ENCODE results near the gene FSTL4. TPM values are rescaled to one million over a fixed set of nuclear protein-coding genes. Genes with fewer than 3 reads are reported as not detected.

FSTL4 gene
- total RNA-seq, 4 donors from 2014 or later, result 0.41 TPM; not detected in 3

- Histone ChIP-seq H3K36me3 (no peaks in the 10 kb centered on the region), H3K4me1 (no peaks in the 10 kb centered on the region), H3K4me3 (no peak overlapping the region), H3K27ac (no peak overlapping the region), H3K9me3 (no peaks in the 10 kb centered on the region), H3K27me3 (no peaks in the 10 kb centered on the region)
- TF ChIP-seq POLR2A (IDR thresholded peaks at IDR 0.05), result no peak
- TF ChIP-seq CTCF (IDR thresholded peaks at IDR 0.05), result no peak
- intact Hi-C loops (cut with DNase I; ENCODE audit: low total_unique reads), result no loop called here
- DNase-seq, result no peak
These were observed 356.1 kb downstream of the FSTL4 start for GRCh38 chr5:133256276-133256675.

GRCh38 chr5:133254803-133255202 lies 357.5 kb downstream of the FSTL4 start:
- no peaks in the 10 kb centered on the region for H3K9me3 ChIP-seq
- DNase-seq, result no peak
- H3K36me3 ChIP-seq, result no peaks in the 10 kb centered on the region
- H3K27ac ChIP-seq, result no peak overlapping the region
- intact Hi-C loops (cut with DNase I; ENCODE audit: low total_unique reads), result no loop called here
- no peaks in the 10 kb centered on the region for H3K4me1 ChIP-seq
- no peak for TF ChIP-seq POLR2A (IDR thresholded peaks at IDR 0.05)
- no peaks in the 10 kb centered on the region for H3K27me3 ChIP-seq
- H3K4me3 ChIP-seq, result no peak overlapping the region

- Histone ChIP-seq H3K36me3 (no peaks in the 10 kb centered on the region), H3K27me3 (no peaks in the 10 kb centered on the region), H3K4me1 (no peaks in the 10 kb centered on the region), H3K4me3 (no peak overlapping the region), H3K27ac (no peak overlapping the region), H3K9me3 (no peaks in the 10 kb centered on the region)
- TF ChIP-seq POLR2A (IDR thresholded peaks at IDR 0.05), result no peak
- TF ChIP-seq CTCF (IDR thresholded peaks at IDR 0.05), result no peak
- intact Hi-C loops (cut with DNase I; ENCODE audit: low total_unique reads), result no loop called here
- DNase-seq, result no peak
These were observed 358.7 kb downstream of the FSTL4 start for GRCh38 chr5:133253671-133254070.

GRCh38 chr5:133253070-133253469 lies 359.3 kb downstream of the FSTL4 start:
- intact Hi-C loops (cut with DNase I; ENCODE audit: low total_unique reads), result no loop called here
- DNase-seq, result no peak
- Histone ChIP-seq H3K4me3 (no peak overlapping the region), H3K9me3 (no peaks in the 10 kb centered on the region), H3K27ac (no peak overlapping the region), H3K27me3 (no peaks in the 10 kb centered on the region), H3K4me1 (no peaks in the 10 kb centered on the region), H3K36me3 (no peaks in the 10 kb centered on the region)
- TF ChIP-seq POLR2A (IDR thresholded peaks at IDR 0.05), result no peak
- TF ChIP-seq CTCF (IDR thresholded peaks at IDR 0.05), result no peak

GRCh38 chr5:133252133-133252480 lies 360.2 kb downstream of the FSTL4 start:
- Histone ChIP-seq H3K4me1 (no peaks in the 10 kb centered on the region), H3K4me3 (no peak overlapping the region), H3K36me3 (no peaks in the 10 kb centered on the region), H3K27me3 (no peaks in the 10 kb centered on the region), H3K9me3 (no peaks in the 10 kb centered on the region), H3K27ac (no peak overlapping the region)
- DNase-seq, result no peak
- no peak for TF ChIP-seq CTCF (IDR thresholded peaks at IDR 0.05)
- no peak for TF ChIP-seq POLR2A (IDR thresholded peaks at IDR 0.05)
- intact Hi-C loops (cut with DNase I; ENCODE audit: low total_unique reads), result no loop called here

All from uterus (tissue), 4 donors.